Neutrophil (primary cell): Measurements from ENCODE around the gene AJUBA.

Experiments
- H3K27ac ChIP-seq: fragments of 200-600 bp; sonication (generic); 2 replicates; pipeline ENCODE4 v1.5.1; 2016; ENCODE audit warnings: mild to moderate bottlenecking, moderate library complexity
- H3K27me3 ChIP-seq: fragments of 200-600 bp; sonication (generic); 2 replicates; pipeline ENCODE4 v1.6.0; 2016; ENCODE audit warnings: mild to moderate bottlenecking
- H3K36me3 ChIP-seq: fragments of 200-600 bp; sonication (generic); 2 replicates; pipeline ENCODE4 v1.5.1; 2017
- H3K4me1 ChIP-seq, 2 experiments: fragments of 200-600 bp in 1 of 2; sonication (generic) in 1 of 2; 1 replicate in 1 of 2; 2 replicates in 1 of 2; pipeline versions ENCODE4 v1.5.1 to v1.6.1; 2013 to 2016; ENCODE audit warnings: low read depth in 1 of 2, low read length in 1 of 2, mild to moderate bottlenecking in 1 of 2, moderate library complexity in 1 of 2; ENCODE audit not compliant: control insufficient read depth in 1 of 2, insufficient read depth in 1 of 2
- H3K4me3 ChIP-seq, 2 experiments: fragments of 200-600 bp in 1 of 2; sonication (generic) in 1 of 2; 1 replicate in 1 of 2; 2 replicates in 1 of 2; pipeline ENCODE4 v1.5.1; 2013 to 2016; ENCODE audit warnings: low read depth in 1 of 2, low read length in 1 of 2, mild to moderate bottlenecking in 1 of 2, moderate library complexity in 1 of 2
- H3K9me3 ChIP-seq: fragments of 200-600 bp; sonication (generic); 2 replicates; pipeline ENCODE4 v1.5.1; 2016
- CTCF ChIP-seq: fragments of 200-600 bp; sonication (generic); IDR thresholded peaks from 2 replicates; pipeline ENCODE4 v1.5.1; 2016; ENCODE audit warnings: antibody characterized with exemption

Gene AJUBA

GRCh38 chr14:23023795-23024152 is 41.4 kb upstream of the AJUBA start:
- no peak for TF ChIP-seq CTCF

GRCh38 chr14:23023022-23023794 is 40.9 kb upstream of the AJUBA start:
- Histone ChIP-seq H3K4me3 (no peak overlapping the region), H3K4me1 (peaks cover 8 to 17% of the 10 kb centered on the region in 2 experiments), H3K9me3 (no peaks in the 10 kb centered on the region), H3K27me3 (no peaks in the 10 kb centered on the region), H3K36me3 (no peaks in the 10 kb centered on the region), H3K27ac (no peak overlapping the region)
- TF ChIP-seq CTCF = no peak

More at GRCh38 chr14:23023795-23024152, 41.4 kb upstream of the AJUBA start:
- H3K27ac ChIP-seq = no peak overlapping the region
- no peaks in the 10 kb centered on the region for H3K36me3 ChIP-seq
- H3K4me3 ChIP-seq = no peak overlapping the region
- peaks cover 8 to 17% of the 10 kb centered on the region in 2 experiments for H3K4me1 ChIP-seq
- no peaks in the 10 kb centered on the region for H3K9me3 ChIP-seq
- no peaks in the 10 kb centered on the region for H3K27me3 ChIP-seq

- peaks cover 8 to 17% of the 10 kb centered on the region in 2 experiments for H3K4me1 ChIP-seq
- no peaks in the 10 kb centered on the region for H3K36me3 ChIP-seq
- H3K27me3 ChIP-seq = no peaks in the 10 kb centered on the region
- H3K4me3 ChIP-seq = no peak overlapping the region
- TF ChIP-seq CTCF = no peak
- no peaks in the 10 kb centered on the region for H3K9me3 ChIP-seq
- no peak overlapping the region for H3K27ac ChIP-seq
These were observed 39.6 kb upstream of the AJUBA start for GRCh38 chr14:23021889-23022442.

GRCh38 chr14:23021434-23021833 is 39.1 kb upstream of the AJUBA start:
- no peak overlapping the region for H3K27ac ChIP-seq
- H3K4me1 ChIP-seq = peaks cover 8 to 17% of the 10 kb centered on the region in 2 experiments

More at GRCh38 chr14:23021434-23021833, 39.1 kb upstream of the AJUBA start:
- Histone ChIP-seq H3K9me3 (no peaks in the 10 kb centered on the region), H3K36me3 (no peaks in the 10 kb centered on the region), H3K4me3 (no peak overlapping the region), H3K27me3 (no peaks in the 10 kb centered on the region)
- TF ChIP-seq CTCF = no peak
